GM12864 (cell line): ENCODE measurements around the gene COTL1.
"Not testable (repeated sequence)": the region's sequence is repeated elsewhere in the genome, so short reads cannot be mapped to it uniquely, and the experiment has no call there.

Experiments used
- DNase-seq: peaks from one replicate; pipeline ENCODE4 v3.0.0-alpha.2; 2011; ENCODE audit warnings: low read depth
- H3K4me3 ChIP-seq: 2 replicates; pipeline ENCODE4 v1.5.1; 2011; ENCODE audit warnings: mild to moderate bottlenecking, low read depth, low read length, control low read depth
- TF ChIP-seq, protein P1 (sequence below): IDR thresholded peaks from 2 replicates; pipeline ENCODE4 v1.5.1; 2011; ENCODE audit warnings: low read depth, mild to moderate bottlenecking, moderate library complexity, low read length, control low read depth, inconsistent platforms; ENCODE audit errors: missing control alignments

The COTL1 gene

DNA sequence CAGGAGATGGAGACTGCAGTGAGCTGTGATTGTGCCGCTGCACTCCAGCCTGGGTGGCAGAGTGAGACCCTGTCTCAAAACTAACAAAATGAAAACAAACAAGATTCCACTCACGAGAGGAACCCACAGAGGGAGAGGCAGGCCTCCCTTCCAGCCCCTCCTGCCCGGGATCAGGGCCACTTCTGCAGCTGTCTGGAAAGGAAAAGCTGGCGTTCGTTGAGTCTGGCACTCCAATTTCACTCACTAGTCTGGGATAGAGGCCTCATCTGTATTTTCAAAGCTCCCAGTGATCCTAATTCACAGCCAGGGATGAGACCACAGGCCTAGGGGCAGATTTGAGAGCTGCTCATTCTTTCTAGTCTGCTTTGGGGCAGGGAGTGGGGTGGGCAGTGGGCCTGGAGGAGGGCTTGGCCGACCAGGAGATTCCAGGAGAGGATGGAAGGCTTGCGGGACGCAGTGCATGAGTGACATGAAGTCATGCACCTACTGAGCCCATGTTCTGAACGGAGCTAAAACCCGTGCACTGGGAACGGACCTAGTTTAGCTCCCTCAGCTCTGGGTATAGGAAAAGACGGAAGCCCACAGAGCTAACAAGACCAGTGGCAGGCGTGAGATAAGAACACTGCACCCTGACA lies 54.0 kb downstream of the COTL1 start:
- no peak for DNase-seq
- TF ChIP-seq, protein P1, sequence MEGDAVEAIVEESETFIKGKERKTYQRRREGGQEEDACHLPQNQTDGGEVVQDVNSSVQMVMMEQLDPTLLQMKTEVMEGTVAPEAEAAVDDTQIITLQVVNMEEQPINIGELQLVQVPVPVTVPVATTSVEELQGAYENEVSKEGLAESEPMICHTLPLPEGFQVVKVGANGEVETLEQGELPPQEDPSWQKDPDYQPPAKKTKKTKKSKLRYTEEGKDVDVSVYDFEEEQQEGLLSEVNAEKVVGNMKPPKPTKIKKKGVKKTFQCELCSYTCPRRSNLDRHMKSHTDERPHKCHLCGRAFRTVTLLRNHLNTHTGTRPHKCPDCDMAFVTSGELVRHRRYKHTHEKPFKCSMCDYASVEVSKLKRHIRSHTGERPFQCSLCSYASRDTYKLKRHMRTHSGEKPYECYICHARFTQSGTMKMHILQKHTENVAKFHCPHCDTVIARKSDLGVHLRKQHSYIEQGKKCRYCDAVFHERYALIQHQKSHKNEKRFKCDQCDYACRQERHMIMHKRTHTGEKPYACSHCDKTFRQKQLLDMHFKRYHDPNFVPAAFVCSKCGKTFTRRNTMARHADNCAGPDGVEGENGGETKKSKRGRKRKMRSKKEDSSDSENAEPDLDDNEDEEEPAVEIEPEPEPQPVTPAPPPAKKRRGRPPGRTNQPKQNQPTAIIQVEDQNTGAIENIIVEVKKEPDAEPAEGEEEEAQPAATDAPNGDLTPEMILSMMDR, result no peak

DNA sequence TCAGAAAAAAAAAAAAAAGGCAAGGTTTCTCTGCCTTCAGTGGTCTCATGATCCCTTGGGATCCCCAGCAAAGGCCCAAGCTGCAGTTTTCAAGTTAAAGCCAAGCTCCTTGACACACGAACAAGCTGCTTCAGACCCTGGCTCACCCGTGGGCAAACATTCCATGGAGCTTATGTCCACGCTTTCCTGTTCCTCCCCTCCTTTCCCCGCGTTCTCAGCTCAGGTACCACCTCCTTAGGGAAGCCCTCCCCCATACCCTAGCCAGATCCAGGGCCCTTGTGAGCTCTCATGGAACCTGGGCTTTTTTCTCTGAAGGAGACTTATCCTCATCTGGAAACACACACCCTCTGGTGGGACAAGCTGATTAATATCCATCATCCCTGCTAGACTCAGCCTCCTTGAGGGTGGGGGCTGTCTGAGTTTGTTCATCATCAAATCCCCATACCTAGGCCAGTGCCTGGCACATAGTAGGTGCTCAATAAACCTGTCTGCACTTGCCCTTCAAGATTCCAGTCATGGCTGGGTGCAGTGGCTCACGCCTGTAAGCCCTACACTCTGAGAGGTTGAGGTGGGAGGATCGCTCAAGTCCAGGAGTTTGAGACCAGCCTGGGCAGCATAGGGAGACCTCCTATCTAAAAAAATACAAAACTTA lies 54.7 kb downstream of the COTL1 start:
- no peak overlapping the region for H3K4me3 ChIP-seq
- no peak for DNase-seq
- TF ChIP-seq, protein P1, result no peak

More for the DNA sequence above, 54.0 kb downstream of the COTL1 start:
- H3K4me3 ChIP-seq, result no peak overlapping the region

DNA sequence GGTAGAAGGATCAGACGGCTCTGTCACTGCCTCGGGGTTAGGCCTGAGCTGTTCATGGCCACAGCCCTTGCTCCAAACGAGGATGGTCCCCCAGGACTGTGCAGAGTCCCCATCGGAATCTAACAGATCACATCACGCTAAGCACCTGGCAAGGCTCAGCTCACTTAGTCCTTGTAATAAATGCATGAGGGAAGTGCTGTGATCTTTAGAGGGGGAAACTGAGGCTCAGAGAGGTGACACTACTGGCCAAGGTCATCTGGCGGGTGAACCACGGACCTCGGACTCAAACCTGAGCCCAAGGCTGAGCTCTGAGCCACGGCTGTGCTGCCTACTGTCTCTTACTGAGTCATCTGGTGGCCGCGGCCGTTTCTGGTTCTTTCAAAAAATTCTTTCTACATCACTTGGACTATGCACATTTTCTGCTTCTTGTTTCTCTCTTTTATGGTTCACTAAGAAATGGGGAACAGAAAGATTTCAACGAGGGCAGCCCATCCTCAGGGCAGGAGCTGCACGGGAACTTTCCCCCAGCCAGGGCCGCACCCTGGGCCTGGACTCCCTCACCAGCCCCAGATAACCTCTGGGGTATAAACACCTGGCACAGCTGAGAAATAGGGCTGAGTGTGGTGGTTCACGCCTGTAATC lies 55.6 kb downstream of the COTL1 start:
- TF ChIP-seq, protein P1, result no peak
- DNase-seq, result peak; percentile 15
- H3K4me3 ChIP-seq, result no peak overlapping the region

DNA sequence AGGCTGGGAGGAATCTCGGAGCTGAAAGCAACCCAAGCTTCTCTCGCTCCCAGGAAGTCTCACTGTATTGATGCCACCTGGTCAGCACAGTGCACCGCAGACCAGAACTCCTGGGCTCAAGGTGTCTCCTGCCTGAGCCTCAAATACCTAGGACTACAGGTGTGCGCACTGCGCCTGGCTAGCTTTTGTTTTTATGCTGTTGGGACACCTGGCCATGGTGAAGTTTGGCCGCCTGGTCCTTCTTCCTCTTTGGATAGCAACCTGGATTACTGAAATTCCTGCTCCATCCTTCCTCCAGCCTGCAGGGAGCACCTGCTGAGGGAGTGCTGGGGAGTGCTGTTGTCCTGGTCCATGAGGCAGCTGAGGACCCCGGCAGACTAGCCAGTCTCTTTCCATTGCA lies 56.6 kb downstream of the COTL1 start:
- no peak for DNase-seq
- TF ChIP-seq, protein P1, result no peak
- no peak overlapping the region for H3K4me3 ChIP-seq

DNA sequence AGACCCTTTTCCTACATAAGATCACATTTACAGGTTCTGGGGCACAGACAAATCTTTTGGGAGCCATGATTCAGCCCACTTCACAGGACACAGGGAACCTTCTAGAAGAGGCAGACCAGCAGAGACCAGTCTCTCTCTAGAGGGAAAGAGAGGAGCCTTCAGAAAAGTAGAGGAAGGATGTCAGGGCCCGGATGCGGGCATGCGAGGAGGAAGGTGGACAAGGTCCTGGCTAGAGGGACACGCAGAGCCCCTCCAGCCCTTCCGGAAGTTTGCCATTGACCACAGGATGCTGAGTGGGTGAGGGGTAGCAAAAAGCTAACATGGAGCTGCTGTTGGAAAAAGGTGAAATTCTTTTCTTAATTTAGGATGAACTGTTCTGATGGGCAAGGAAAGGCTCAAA lies 57.6 kb downstream of the COTL1 start:
- no peak for DNase-seq
- H3K4me3 ChIP-seq, result no peak overlapping the region
- TF ChIP-seq, protein P1, result no peak

DNA sequence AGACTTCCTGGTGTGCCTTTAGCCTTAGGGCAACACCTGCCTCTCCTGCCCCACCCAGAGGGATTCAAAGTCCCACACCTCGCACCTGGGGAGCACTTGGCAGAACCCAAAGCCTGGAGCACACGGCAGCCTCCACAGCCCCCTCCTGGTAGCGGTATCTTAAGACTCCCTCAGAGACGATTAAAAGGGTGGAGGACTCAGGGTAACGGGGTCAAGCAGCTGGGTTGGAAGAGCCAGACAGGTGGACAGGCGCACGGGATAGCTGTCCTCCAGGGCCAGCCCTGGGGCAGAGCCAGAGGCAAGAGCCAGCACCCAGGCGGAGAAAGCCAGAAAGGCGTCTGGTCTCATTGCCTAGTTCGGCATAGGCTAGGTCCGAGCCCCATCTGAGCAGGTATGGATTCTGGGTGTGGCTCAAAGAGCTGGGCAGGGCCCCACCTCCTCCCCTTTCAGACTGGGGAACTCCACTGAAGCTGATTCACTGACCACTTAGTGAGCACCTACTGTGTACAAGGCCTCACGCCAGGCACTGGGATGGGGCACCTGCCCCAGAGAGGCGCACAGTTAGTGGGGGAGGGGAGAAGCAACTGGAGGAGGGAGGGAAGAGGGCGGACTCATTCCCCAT lies 58.5 kb downstream of the COTL1 start:
- no peak overlapping the region for H3K4me3 ChIP-seq
- no peak for DNase-seq
- TF ChIP-seq, protein P1, result no peak

DNA sequence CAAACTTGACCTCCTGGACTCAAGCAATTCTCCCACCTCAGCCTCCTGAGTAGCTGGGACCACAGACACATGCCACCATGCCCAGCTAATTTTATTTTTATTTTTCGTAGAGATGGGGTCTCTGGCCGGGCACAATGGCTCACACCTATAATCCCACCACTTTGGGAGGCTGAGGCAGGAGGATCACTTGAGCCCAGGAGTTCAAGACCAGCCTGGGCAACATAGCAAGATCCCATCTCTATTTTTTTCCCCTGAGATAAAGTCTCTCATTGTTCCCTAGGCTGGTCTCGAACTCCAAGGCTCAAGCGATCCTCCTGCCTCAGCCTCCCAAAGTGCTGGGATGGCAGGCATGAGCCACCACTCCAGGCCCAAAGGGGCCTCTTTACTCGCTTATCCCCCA lies 59.0 kb downstream of the COTL1 start:
- not testable (repeated sequence) for H3K4me3 ChIP-seq, DNase-seq
